Measurements from ENCODE around the gene MBL2. TPM values are rescaled to one million over a fixed set of nuclear protein-coding genes. Genes with fewer than 3 reads are reported as not detected.

The MBL2 gene
- total RNA-seq, result under 0.01 TPM in 2 replicates

GRCh38 chr10:52772623-52773022, at the start of gene MBL2:
MBL2 (minus strand) TSS chr10:52772784; CDS start chr10:52771635, 1,149 bp downstream.
- Histone ChIP-seq H3K4me1 (ENCODE audit: insufficient read depth, low read length) (no peaks in the 10 kb centered on the region), H3K4me3 (ENCODE audit: insufficient read depth, low read length) (no peak within 1 kb of the TSS), H3K9me3 (ENCODE audit: low read depth, low read length) (no peaks in the 10 kb centered on the region), H2AFZ (ENCODE audit: low read length) (no peak within 1 kb of the TSS), H3K27me3 (ENCODE audit: insufficient read depth, low read length) (no peaks in the 10 kb centered on the region), H3K79me2 (ENCODE audit: insufficient read depth, low read length) (no peaks in the 10 kb centered on the region), H4K20me1 (ENCODE audit: insufficient read depth, low read length) (no peaks in the 10 kb centered on the region), H3K36me3 (ENCODE audit: insufficient read depth, low read length) (no peaks in the 10 kb centered on the region), H3K4me2 (ENCODE audit: insufficient read depth, low read length) (no peak within 1 kb of the TSS), H3K27ac (ENCODE audit: low read depth, low read length) (no peak within 1 kb of the TSS)
- no peak for DNase-seq (ENCODE audit: insufficient read length, low spot score, missing footprints)
- no peak for TF ChIP-seq CTCF (IDR thresholded peaks at IDR 0.05; ENCODE audit: extremely low read depth, low read depth, low read length)

- Histone ChIP-seq H3K4me2 (ENCODE audit: insufficient read depth, low read length) (no peak overlapping the region), H3K4me3 (ENCODE audit: insufficient read depth, low read length) (no peak overlapping the region), H3K27ac (ENCODE audit: low read depth, low read length) (no peak overlapping the region), H3K79me2 (ENCODE audit: insufficient read depth, low read length) (no peaks in the 10 kb centered on the region), H4K20me1 (ENCODE audit: insufficient read depth, low read length) (no peaks in the 10 kb centered on the region), H2AFZ (ENCODE audit: low read length) (no peak overlapping the region), H3K36me3 (ENCODE audit: insufficient read depth, low read length) (no peaks in the 10 kb centered on the region), H3K9me3 (ENCODE audit: low read depth, low read length) (no peaks in the 10 kb centered on the region), H3K27me3 (ENCODE audit: insufficient read depth, low read length) (no peaks in the 10 kb centered on the region), H3K4me1 (ENCODE audit: insufficient read depth, low read length) (no peaks in the 10 kb centered on the region)
- no peak for DNase-seq (ENCODE audit: insufficient read length, low spot score, missing footprints)
- TF ChIP-seq CTCF (IDR thresholded peaks at IDR 0.05; ENCODE audit: extremely low read depth, low read depth, low read length), result no peak
Observed at GRCh38 chr10:52820309-52820708, 47.7 kb upstream of the MBL2 start.

GRCh38 chr10:52818019-52818418, 45.4 kb upstream of the MBL2 start:
- no peaks in the 10 kb centered on the region for H3K4me1 ChIP-seq (ENCODE audit: insufficient read depth, low read length)
- H3K4me2 ChIP-seq (ENCODE audit: insufficient read depth, low read length), result no peak overlapping the region
- H3K4me3 ChIP-seq (ENCODE audit: insufficient read depth, low read length), result no peak overlapping the region
- no peaks in the 10 kb centered on the region for H3K9me3 ChIP-seq (ENCODE audit: low read depth, low read length)
- DNase-seq (ENCODE audit: insufficient read length, low spot score, missing footprints), result no peak
- no peak overlapping the region for H2AFZ ChIP-seq (ENCODE audit: low read length)
- no peaks in the 10 kb centered on the region for H3K36me3 ChIP-seq (ENCODE audit: insufficient read depth, low read length)
- H3K79me2 ChIP-seq (ENCODE audit: insufficient read depth, low read length), result no peaks in the 10 kb centered on the region
- TF ChIP-seq CTCF (IDR thresholded peaks at IDR 0.05; ENCODE audit: extremely low read depth, low read depth, low read length), result peak; percentile 32
- no peaks in the 10 kb centered on the region for H3K27me3 ChIP-seq (ENCODE audit: insufficient read depth, low read length)
- H3K27ac ChIP-seq (ENCODE audit: low read depth, low read length), result no peak overlapping the region
- no peaks in the 10 kb centered on the region for H4K20me1 ChIP-seq (ENCODE audit: insufficient read depth, low read length)

- no peak overlapping the region for H3K27ac ChIP-seq (ENCODE audit: low read depth, low read length)
- no peaks in the 10 kb centered on the region for H4K20me1 ChIP-seq (ENCODE audit: insufficient read depth, low read length)
- H3K4me3 ChIP-seq (ENCODE audit: insufficient read depth, low read length), result no peak overlapping the region
- no peak overlapping the region for H3K4me2 ChIP-seq (ENCODE audit: insufficient read depth, low read length)
- H3K27me3 ChIP-seq (ENCODE audit: insufficient read depth, low read length), result no peaks in the 10 kb centered on the region
- H3K36me3 ChIP-seq (ENCODE audit: insufficient read depth, low read length), result no peaks in the 10 kb centered on the region
- no peak for DNase-seq (ENCODE audit: insufficient read length, low spot score, missing footprints)
- H2AFZ ChIP-seq (ENCODE audit: low read length), result no peak overlapping the region
- no peaks in the 10 kb centered on the region for H3K79me2 ChIP-seq (ENCODE audit: insufficient read depth, low read length)
- no peaks in the 10 kb centered on the region for H3K4me1 ChIP-seq (ENCODE audit: insufficient read depth, low read length)
- no peaks in the 10 kb centered on the region for H3K9me3 ChIP-seq (ENCODE audit: low read depth, low read length)
- no peak for TF ChIP-seq CTCF (IDR thresholded peaks at IDR 0.05; ENCODE audit: extremely low read depth, low read depth, low read length)
Observed at GRCh38 chr10:52814506-52814905, 41.9 kb upstream of the MBL2 start.
